GM10847 (cell line): ENCODE measurements around the gene SCP2.

Experiments used
- POLR2A ChIP-seq: IDR thresholded peaks from 2 replicates; pipeline ENCODE4 v1.6.1; 2011; ENCODE audit not compliant: insufficient read length; ENCODE audit errors: extremely low read depth

The SCP2 gene

DNA sequence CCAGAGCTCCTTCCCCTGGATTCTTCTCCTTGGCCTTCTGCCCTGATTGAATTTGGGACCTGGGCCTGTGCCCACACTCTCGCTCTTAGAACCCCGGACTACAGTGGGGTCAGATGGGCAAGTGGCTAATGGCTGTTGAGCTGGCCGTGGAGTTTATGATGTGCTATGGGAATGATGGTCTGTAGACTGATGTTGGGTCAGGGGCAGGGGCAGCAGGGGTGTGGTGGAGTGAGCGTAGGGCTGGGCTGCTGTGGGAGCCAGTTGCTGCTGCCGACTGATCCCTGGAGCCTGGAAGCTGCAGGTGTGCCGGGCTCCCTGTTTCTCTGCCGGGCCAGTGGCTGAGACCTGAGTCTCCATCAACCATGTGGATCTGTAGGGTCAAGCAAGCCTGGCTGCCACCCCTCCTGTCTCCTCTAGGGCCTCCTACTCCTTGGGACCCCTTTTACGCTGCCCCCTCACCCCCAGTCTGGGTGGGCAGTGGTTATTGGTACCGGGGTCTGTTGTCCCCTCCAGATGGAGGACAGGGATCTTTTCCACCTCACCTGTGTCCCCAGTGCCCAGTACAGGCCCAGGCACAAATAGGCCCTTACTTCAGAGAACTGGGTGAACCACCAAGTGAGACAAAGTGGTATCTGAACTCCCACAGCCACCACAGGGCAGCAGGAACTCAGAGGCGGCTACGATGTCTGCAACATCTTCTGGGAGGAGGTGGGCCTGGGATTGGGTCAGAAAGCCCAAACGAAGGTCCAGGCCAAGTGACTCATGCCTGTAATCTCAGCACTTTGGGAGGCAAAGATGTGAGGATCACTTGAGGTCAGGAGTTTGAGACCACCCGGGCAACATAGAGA, 140.0 kb downstream of the SCP2 start:
- no peak for TF ChIP-seq POLR2A

DNA sequence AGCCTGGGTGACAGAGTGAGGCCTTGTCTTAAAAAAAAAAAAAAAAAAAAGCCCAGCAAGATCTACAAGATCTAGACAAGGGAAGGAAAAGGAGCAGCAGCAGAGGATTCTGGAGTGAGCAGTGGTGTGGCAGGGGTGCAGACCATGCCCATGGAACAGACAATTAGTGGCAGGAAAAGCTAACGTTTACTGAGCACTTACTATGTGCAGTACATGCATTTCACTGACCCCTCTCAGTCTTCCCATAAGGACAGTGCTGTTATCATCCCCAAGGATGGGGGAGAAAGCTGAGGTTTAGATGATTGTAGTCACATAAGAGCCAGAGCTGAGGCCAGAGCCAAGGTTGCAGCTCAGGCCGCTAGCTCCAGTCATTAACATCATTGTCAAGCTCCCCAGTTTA, 140.8 kb downstream of the SCP2 start:
- TF ChIP-seq POLR2A = no peak

DNA sequence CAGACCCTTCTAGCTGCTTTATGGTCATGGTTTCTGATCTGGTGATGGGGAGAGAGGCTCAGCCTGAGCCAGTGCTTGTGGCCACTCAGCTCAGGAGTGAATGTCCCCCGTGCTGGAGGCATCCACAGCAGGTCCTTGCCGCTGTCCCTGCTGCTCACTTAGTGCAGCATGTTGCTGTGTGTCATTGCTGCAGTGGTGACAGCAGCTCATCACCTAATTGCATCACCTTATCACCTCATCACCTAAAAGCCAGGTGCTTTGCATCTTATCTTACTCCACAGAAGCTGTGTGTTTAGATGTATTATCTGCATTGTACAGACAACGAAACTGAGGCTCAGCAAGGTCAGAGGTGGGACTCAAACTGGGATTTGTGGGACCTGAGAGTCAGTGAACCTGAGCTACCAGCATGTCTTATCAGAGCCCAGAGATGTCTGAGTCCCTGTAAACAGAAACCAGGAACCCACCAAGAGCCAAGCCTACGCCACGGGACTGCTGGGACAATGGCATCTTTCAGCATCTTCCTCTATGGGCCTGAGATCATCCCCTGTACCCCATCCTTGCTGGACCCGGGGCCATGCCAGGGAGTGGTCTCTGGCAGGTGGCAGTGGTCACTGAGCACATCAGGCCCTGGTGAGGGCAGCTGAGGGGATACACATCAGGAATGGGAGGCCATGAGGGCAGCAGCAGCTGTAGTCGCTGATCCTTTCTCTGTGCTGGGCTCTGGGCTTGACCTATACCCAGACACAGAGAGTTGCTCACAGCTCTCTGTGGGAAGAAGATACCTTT, 141.4 kb downstream of the SCP2 start:
- TF ChIP-seq POLR2A = no peak

DNA sequence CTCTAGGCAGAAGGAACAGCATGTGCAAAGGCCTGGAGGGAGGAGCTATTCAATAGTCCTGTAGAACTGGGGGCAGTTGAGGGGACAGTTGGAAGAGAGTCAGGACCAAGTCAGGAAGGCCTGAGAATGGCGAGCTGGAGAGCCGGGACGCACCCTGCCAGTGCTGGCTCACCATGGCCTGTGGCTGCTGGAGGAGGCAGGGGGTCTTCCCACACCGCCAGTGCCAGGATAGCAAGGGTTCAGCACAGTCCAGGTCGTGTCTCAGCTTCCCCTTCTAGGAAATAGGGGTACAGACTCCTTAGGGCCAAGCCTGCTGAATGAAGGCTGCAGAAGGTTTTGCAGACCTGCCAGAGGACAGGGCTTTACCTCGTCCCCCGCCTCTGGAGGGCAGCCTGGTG, 142.2 kb downstream of the SCP2 start:
- TF ChIP-seq POLR2A = no peak

DNA sequence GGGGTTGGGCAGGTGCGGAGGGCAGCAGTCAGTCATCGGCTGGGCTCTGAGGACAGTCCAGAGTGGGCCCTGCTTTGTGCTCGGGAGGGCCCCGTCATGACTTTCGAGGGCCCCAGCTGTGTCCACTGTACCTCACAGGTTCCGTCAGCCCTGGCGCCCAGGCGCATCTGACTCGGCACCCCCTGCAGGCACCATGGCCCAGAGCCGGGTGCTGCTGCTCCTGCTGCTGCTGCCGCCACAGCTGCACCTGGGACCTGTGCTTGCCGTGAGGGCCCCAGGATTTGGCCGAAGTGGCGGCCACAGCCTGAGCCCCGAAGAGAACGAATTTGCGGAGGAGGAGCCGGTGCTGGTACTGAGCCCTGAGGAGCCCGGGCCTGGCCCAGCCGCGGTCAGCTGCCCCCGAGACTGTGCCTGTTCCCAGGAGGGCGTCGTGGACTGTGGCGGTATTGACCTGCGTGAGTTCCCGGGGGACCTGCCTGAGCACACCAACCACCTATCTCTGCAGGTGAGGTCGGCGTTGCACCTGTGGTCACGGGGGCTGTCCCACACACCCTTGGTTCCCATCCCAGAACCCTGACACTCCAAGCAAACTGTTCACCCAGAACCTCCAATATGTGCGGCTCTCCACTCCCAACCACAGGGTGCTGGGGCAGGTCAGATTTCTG, 142.7 kb downstream of the SCP2 start:
- TF ChIP-seq POLR2A = no peak

DNA sequence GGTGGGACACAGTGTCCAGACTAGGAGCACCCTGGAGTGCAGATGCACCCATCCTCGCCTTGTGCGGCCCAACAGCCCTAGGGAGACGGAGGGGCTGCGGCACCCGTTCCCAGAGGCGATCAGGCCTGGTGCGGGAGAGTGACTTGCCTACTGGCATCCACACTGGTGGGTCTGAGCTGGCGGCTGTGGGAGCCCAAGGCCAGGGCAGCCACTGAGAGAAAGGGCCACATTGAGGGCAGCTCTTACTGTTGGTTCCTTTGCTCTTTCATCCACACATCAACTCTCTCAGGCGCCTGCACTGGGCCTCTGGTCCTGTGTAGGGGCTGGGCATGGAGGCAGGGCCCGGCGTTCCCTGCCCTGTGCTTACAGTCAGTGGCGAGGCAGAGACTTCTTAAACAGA, 143.5 kb downstream of the SCP2 start:
- no peak for TF ChIP-seq POLR2A

DNA sequence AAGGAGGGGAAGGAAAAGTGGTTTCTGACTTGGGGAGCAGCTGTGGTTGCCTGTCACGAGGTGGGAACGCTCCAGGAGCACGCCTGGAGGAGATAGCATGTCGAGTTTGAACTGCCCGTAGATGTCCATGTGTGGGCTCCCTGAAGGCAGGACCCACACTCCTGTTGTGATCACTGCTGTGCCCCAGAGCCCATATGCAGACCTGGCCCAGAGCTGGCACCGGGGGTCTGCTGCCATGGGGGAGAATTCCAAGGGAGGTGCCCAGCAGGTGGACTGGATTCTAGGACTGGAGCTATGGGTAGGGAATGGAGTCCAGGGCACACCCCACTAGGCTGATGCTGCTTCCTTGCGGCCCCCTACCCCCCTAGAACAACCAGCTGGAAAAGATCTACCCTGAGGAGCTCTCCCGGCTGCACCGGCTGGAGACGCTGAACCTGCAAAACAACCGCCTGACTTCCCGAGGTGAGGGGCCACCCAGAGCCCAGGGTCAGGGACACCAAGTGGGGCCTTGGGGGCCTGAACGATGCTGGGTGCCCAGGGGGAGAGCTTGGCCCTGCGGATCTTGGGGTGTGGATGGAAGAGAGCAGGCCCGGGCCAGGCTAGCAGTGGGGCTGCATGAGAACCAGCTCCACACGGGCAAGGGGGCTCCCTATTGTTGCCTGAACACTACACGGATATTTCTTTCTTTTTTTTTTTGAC, 144.2 kb downstream of the SCP2 start:
- TF ChIP-seq POLR2A = no peak

DNA sequence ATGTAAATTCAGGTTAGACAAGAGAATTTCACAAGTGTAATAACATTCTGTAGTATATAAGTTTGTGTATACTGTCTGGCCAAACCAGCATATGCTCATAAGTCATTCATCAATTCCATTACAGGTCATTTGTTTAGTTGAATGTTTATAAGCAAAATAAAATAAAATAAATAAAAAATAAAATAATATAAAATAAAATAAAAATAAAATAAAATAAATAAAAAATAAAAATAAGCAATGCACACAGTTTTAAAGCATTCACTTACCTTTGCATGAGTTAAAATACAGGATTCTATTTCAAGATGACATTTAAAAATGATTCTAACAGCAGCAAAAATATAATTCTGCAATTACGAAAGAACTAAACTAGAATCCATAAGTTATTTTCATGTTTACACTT, 144.8 kb downstream of the SCP2 start:
- TF ChIP-seq POLR2A = no peak

DNA sequence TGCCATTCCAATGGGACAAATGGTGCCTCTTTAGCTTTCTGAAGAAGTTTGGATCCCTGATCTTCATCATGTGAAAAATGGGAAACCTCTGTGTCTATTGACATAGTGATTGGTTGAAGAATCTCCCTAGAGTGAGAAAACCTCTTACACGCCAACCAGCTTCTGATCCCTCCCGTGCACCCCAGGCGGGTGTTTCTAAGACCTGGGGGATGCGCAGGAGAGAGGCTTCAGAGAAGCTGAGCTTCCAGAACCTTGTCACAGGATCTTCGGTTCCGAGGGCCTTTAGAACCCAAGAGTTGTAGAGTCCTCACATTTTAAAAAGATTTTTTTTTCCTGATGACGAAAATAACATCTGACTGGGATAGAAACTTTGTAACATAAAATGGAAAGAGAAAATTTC, 146.2 kb downstream of the SCP2 start:
- TF ChIP-seq POLR2A = no peak

DNA sequence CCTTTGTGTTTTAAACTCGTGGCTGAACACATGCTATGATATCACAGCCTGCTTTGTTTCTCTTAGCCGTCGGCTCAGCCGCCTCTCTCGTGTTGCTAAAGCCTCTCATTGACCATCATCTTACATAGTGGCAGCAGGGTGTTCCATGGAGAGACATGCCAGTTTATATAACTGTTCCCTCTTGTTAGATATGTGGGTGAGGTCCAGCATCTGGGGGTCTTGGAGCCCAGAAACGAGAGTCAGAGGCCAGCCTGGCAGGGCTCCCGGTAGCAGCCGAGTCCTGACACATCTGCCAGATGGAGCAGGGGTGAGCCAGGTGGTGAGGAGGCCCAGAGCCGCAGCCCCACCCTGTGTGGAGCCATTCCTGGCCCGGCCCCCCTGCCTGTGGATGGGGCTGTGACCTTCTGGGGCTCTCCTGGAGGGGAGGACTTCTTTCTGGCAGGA, 146.8 kb downstream of the SCP2 start:
- no peak for TF ChIP-seq POLR2A

DNA sequence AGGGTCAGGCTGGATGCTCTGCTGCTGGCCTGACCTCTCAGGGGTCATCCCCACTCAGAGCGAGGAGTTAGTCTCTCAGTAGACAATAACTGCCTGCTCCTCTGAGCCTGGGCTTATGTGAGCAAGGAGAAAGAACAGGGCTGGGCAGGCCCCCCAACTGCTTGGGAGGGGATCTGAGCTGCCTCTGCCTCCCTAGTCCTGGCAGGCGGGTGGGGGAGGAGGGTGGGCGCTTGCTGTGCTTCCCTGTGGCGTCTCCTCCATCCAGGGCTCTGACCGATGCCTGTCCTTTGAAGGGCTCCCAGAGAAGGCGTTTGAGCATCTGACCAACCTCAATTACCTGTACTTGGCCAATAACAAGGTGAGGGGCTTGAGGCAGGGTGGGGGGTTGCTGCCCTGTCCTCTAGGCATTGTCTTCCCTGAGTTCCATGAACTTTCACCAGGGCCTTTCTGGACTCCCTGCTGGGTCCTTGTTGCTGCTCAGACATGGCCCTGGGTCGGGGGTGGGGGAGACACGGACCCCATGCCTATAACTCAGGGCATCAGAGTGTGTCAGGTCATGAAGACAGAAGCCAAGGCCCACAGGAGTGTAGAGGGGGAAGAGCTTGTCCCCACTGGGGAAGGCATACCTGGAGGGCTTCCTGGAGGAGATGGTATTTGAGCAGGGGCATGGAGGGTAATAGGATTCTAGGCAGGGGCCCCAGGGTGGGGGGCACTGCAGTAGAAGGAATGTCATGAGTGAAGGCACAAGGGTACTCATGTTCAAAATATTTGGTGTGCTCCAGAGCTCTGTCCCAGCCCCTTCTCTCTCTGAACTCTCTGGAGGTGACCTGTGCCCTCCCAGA, 147.5 kb downstream of the SCP2 start:
- no peak for TF ChIP-seq POLR2A

DNA sequence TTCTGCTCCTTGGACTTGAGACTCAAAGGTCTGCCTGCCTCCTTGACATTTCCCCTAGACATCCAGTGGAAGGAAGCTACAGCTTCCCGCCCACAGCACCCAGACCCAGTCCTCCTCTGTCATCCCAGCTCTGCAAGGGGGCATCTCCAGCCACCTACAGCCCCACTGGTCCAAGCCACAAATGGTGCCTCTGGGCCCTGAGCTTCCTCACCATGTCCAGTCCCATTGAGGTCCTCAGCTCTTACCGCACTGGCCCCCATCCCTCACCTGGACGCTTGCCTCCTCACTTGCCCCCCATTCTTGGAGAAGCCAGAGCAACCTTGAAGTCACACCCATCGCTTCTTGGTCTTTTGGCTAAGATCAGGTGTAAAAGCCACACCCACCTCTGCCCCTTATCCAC, 148.1 kb downstream of the SCP2 start:
- TF ChIP-seq POLR2A = no peak

DNA sequence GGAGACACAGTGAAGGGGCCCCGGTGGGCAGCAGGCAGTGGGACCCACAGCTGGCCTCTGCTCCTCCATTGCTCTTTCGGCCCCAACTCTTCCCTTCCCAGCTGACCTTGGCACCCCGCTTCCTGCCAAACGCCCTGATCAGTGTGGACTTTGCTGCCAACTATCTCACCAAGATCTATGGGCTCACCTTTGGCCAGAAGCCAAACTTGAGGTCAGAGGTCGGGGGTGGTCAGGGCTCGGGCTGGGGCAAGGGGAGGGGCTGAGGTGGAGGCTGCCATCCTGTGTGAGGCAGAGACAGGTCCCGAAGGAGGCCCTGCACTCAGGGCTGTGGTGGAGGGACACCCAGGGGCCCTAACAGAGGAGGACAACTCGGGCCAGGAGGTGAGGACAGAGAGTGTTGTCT, 148.7 kb downstream of the SCP2 start:
- no peak for TF ChIP-seq POLR2A

DNA sequence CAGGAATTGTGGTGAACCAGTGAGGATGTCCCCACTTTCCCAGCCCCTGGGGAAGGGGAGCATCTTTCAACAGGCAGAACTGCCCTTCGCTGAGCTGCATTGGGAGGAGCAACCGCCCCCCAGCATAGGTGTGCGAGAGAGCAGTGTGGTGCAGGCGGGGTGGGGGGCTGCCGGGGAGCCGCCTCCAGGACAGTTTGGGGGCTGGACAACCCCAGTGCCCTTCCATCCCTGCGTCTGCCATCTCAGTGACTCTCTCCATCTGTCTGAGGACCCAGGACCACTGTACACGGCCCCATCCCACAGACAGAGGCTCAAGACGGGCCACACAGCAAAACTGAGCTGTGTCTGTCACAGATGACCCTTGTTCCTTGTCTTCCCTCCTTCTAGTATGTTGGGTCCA, 149.1 kb downstream of the SCP2 start:
- TF ChIP-seq POLR2A = no peak
